IMR-90 (cell line): ENCODE measurements around the gene DZIP3. TPM values are rescaled to one million over a fixed set of nuclear protein-coding genes. Genes with fewer than 3 reads are reported as not detected.

Experiments
- ATAC-seq: fragments of 200-7000 bp; cut with Tn5 transposase; 2 replicates; pipeline ENCODE4 v1.9.1; 2020; ENCODE audit warnings: low read depth, mild to moderate bottlenecking, moderate library complexity
- BruUV-seq: library from RNA; stranded (reverse); fragments of 400-500 nt; replicated peaks from 2 replicates; lab custom pipeline; 2021; lab: Mats Ljungman, UMichigan
- CTCF ChIA-PET: fragments of 300-600 bp; formaldehyde crosslinking; extraction: SDS; loops from one replicate; lab custom pipeline; 2021; ENCODE audit warnings: antibody characterized with exemption; lab: Yijun Ruan, JAX
- POLR2A ChIA-PET: fragments of 300-600 bp; sonication (Branson Sonifier 250); formaldehyde crosslinking; loops from one replicate; lab custom pipeline; 2022; ENCODE audit warnings: antibody characterized with exemption; ENCODE audit not compliant: unreplicated experiment; lab: Charles Lee
- DNase-seq: peaks from one replicate; pipeline ENCODE4 v3.0.0; 2013
- H2AFZ ChIP-seq: replicated peaks from 2 replicates; pipeline ENCODE3; 2013; ENCODE audit warnings: low read length, mild to moderate bottlenecking; ENCODE audit not compliant: poor library complexity
- H2AK5ac ChIP-seq: 2 replicates; pipeline ENCODE4 v1.6.1; 2013; ENCODE audit warnings: low read depth, low read length, inconsistent platforms
- H2AK9ac ChIP-seq: replicated peaks from 2 replicates; pipeline ENCODE3; 2013; ENCODE audit warnings: mild to moderate bottlenecking, low read depth, low read length, moderate library complexity; ENCODE audit not compliant: poor library complexity
- H2BK120ac ChIP-seq: 2 replicates; pipeline ENCODE4 v1.6.1; 2013; ENCODE audit warnings: low read depth, low read length, inconsistent platforms
- H2BK15ac ChIP-seq: 3 replicates; pipeline ENCODE4 v1.6.1; 2013; ENCODE audit warnings: low read depth, low read length, inconsistent platforms
- H2BK20ac ChIP-seq: 2 replicates; pipeline ENCODE4 v1.6.1; 2013; ENCODE audit warnings: low read depth, mild to moderate bottlenecking, inconsistent platforms, low read length, moderate library complexity
- H2BK5ac ChIP-seq: 2 replicates; pipeline ENCODE4 v1.6.1; 2013; ENCODE audit warnings: mild to moderate bottlenecking, low read depth, low read length, inconsistent platforms; ENCODE audit not compliant: poor library complexity, severe bottlenecking
- H3K14ac ChIP-seq: replicated peaks from 2 replicates; pipeline ENCODE4 v1.6.1; 2013; ENCODE audit warnings: low read depth, low read length, inconsistent platforms
- H3K18ac ChIP-seq: 2 replicates; pipeline ENCODE4 v1.6.1; 2013; ENCODE audit warnings: low read depth, low read length, control low read depth
- H3K23ac ChIP-seq: 2 replicates; pipeline ENCODE4 v1.6.1; 2013; ENCODE audit warnings: low read depth, low read length, inconsistent platforms
- H3K27ac ChIP-seq: 2 replicates; pipeline ENCODE4 v1.5.1; 2013; ENCODE audit warnings: mild to moderate bottlenecking, control low read depth, low read length; ENCODE audit not compliant: insufficient read depth
- H3K27me3 ChIP-seq: 2 replicates; pipeline ENCODE4 v1.6.1; 2013; ENCODE audit warnings: low read length; ENCODE audit not compliant: control insufficient read depth, insufficient read depth
- H3K36me3 ChIP-seq: 2 replicates; pipeline ENCODE4 v1.6.1; 2013; ENCODE audit warnings: low read length, mixed read lengths; ENCODE audit not compliant: control insufficient read depth, insufficient read depth
- H3K4ac ChIP-seq: 2 replicates; pipeline ENCODE4 v1.6.1; 2013; ENCODE audit warnings: low read depth, low read length, inconsistent platforms
- H3K4me1 ChIP-seq: 2 replicates; pipeline ENCODE4 v1.6.1; 2013; ENCODE audit warnings: low read length, mixed read lengths; ENCODE audit not compliant: control insufficient read depth, insufficient read depth
- H3K4me2 ChIP-seq: 2 replicates; pipeline ENCODE4 v1.6.1; 2013; ENCODE audit warnings: low read depth, mild to moderate bottlenecking, control low read depth, low read length, moderate library complexity
- H3K4me3 ChIP-seq: 2 replicates; pipeline ENCODE4 v1.5.1; 2013; ENCODE audit warnings: low read depth, mild to moderate bottlenecking, control low read depth, low read length, moderate library complexity; ENCODE audit not compliant: insufficient read depth
- H3K56ac ChIP-seq: 2 replicates; pipeline ENCODE4 v1.6.1; 2013; ENCODE audit warnings: low read length, inconsistent platforms; ENCODE audit not compliant: insufficient read depth; ENCODE audit errors: extremely low read depth
- H3K79me1 ChIP-seq, 2 experiments: 2 replicates each; pipeline ENCODE4 v1.6.1; 2013; ENCODE audit warnings: low read length in 2 of 2, inconsistent platforms in 1 of 2, low read depth in 1 of 2
- H3K9ac ChIP-seq: 2 replicates; pipeline ENCODE4 v1.6.1; 2013; ENCODE audit warnings: low read depth, low read length, control low read depth
- H3K9me1 ChIP-seq: 2 replicates; pipeline ENCODE4 v1.6.1; 2013; ENCODE audit warnings: low read length, inconsistent platforms; ENCODE audit not compliant: insufficient read depth
- H3K9me3 ChIP-seq: 2 replicates; pipeline ENCODE4 v1.6.1; 2013; ENCODE audit warnings: low read length; ENCODE audit not compliant: control insufficient read depth, insufficient read depth
- H4K20me1 ChIP-seq: 2 replicates; pipeline ENCODE4 v1.6.1; 2013; ENCODE audit warnings: low read length, inconsistent platforms; ENCODE audit not compliant: insufficient read depth
- H4K5ac ChIP-seq: 2 replicates; pipeline ENCODE4 v1.6.1; 2013; ENCODE audit warnings: mild to moderate bottlenecking, low read depth, low read length, control low read depth
- H4K8ac ChIP-seq, 2 experiments: 2 replicates each; pipeline ENCODE4 v1.6.1; 2013; ENCODE audit warnings: low read depth in 2 of 2, low read length in 2 of 2, control low read depth in 1 of 2, inconsistent platforms in 1 of 2
- H4K91ac ChIP-seq: 2 replicates; pipeline ENCODE4 v1.6.1; 2013; ENCODE audit warnings: low read depth, low read length, inconsistent platforms; ENCODE audit not compliant: insufficient read depth
- BHLHE40 ChIP-seq: fragments of 150-350 bp; IDR thresholded peaks from 2 replicates; pipeline ENCODE4 v1.6.1; 2016; ENCODE audit warnings: mild to moderate bottlenecking, low read depth, low read length
- CEBPB ChIP-seq: IDR thresholded peaks from 2 replicates; pipeline ENCODE4 v1.6.1; 2012; ENCODE audit warnings: low read depth, low read length, improper control_type of control experiment
- CHD1 ChIP-seq: IDR thresholded peaks from 2 replicates; pipeline ENCODE4 v1.6.1; 2012; ENCODE audit warnings: low read depth, low read length, improper control_type of control experiment
- FOS ChIP-seq: fragments of 150-350 bp; IDR thresholded peaks from 2 replicates; pipeline ENCODE4 v1.6.1; 2016; ENCODE audit warnings: low read depth, low read length
- MXI1 ChIP-seq: IDR thresholded peaks from 2 replicates; pipeline ENCODE4 v1.6.1; 2012; ENCODE audit warnings: low read depth, mild to moderate bottlenecking, low read length, moderate library complexity, borderline replicate concordance
- NFE2L2 ChIP-seq: fragments of 150-350 bp; IDR thresholded peaks from 2 replicates; pipeline ENCODE4 v1.6.1; 2016; ENCODE audit warnings: low read depth, mild to moderate bottlenecking, low read length
- POLR2A ChIP-seq: IDR thresholded peaks from 2 replicates; pipeline ENCODE4 v1.6.1; 2012; ENCODE audit warnings: mild to moderate bottlenecking, low read depth, low read length
- RCOR1 ChIP-seq: IDR thresholded peaks from 2 replicates; pipeline ENCODE4 v1.6.1; 2012; ENCODE audit warnings: mild to moderate bottlenecking, low read length, improper control_type of control experiment; ENCODE audit not compliant: insufficient replicate concordance
- RFX5 ChIP-seq: IDR thresholded peaks from 2 replicates; pipeline ENCODE4 v1.8.0; 2012; ENCODE audit warnings: low read depth, mild to moderate bottlenecking, low read length, moderate library complexity
- WGBS, 2 experiments: methylation state at CpG; one replicate each; pipeline versions ENCODE4 v1.1.5 to v1.1.7; 2013; ENCODE audit warnings: missing lambda C conversion rate in 2 of 2; ENCODE audit not compliant: insufficient read length in 1 of 2; ENCODE audit errors: extremely low coverage in 2 of 2; 5-methylcytosine and 5-hydroxymethylcytosine counted together
- dilution Hi-C: fragments of 300-500 bp; cut with HindIII; formaldehyde crosslinking; loops from one replicate; pipeline ENCODE4 v1.14.3; 2018; ENCODE audit warnings: low sequenced_read_pairs; ENCODE audit not compliant: unreplicated experiment
- in situ Hi-C: fragments of 300-500 bp; cut with MboI; formaldehyde crosslinking; loops from 3 replicates; pipeline ENCODE4 v1.14.3; 2019; ENCODE audit warnings: low sequenced_read_pairs, inconsistent platforms, mixed read lengths
- intact Hi-C: fragments of 100-400 bp; cut with micrococcal nuclease; formaldehyde crosslinking; loops from 2 replicates; pipeline ENCODE4 v1.10.0; 2022
- polyA plus RNA-seq, 3 experiments: library from polyadenylated mRNA; depleted of rRNA; stranded (reverse); fragments of >200 nt; gene quantifications; 2 replicates each; pipeline ENCODE4 v1.2.3, GENCODE V29; 2012; ENCODE audit warnings: low replicate concordance in 1 of 3
- total RNA-seq: library from RNA; depleted of rRNA; stranded (reverse); fragments of >200 nt; gene quantifications from 2 replicates; pipeline ENCODE4 v1.2.3, GENCODE V29; 2012
- TF ChIP-seq, protein P1 (sequence below): fragments of 150-350 bp; IDR thresholded peaks from 2 replicates; pipeline ENCODE4 v1.6.1; 2016; ENCODE audit warnings: low read depth, mild to moderate bottlenecking, low read length, moderate library complexity, borderline replicate concordance
- TF ChIP-seq, protein P2 (sequence below): conservative IDR thresholded peaks from 2 replicates; pipeline ENCODE4 v1.5.1; 2012; ENCODE audit warnings: mild to moderate bottlenecking, low read depth, low read length, improper control_type of control experiment

DZIP3 gene
- total and polyA plus RNA-seq, 2 of the 4 experiments (the other 2 are of a cell fraction), result 7.0 to 9.9 TPM

DNA sequence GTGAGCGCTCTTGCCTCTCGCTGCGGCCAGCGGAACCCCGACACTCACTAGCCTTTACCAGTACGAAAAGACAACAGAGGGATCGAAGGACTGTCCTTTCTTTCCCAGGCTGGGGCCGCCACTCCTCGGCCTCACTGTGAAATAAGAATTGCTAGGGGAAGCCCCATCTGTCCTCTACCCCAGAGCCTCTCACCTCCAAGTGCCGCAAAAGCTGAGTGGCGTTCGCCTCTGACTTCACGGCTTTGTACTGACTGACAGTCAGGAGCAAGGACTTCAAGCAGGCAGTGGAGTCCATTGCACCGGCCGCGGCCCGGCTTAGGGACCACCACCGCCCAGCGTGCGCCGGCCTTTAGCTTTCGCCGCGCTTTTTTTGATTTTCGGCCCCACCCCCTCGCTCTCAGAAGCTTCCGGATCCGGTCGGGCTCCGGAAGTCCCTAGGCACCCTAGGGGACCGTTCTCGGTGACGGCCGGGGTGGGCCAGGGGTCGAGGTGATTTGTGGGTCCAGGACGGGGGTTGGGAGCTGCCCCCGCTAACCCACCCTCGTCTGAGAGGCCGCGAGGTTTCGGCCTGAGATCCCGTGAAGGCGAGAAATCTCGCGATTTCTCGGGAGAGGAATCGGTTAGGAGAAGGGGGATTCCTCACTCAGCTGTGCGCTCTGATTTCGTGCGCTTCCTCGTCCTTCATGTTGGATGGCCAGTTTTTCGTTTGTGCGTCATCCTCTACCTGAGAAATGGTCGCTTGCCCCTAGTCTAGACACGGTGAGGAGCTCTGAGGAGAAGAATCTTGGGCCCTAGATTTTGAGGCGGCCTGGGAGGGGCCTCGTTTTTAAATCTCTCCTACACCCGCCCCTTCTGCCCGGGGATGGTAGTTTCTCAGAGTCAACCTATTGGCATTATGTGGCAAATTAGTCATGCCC is at the start of gene DZIP3, which contains the start of gene CIP2A (continued):
- TF ChIP-seq, protein P1, sequence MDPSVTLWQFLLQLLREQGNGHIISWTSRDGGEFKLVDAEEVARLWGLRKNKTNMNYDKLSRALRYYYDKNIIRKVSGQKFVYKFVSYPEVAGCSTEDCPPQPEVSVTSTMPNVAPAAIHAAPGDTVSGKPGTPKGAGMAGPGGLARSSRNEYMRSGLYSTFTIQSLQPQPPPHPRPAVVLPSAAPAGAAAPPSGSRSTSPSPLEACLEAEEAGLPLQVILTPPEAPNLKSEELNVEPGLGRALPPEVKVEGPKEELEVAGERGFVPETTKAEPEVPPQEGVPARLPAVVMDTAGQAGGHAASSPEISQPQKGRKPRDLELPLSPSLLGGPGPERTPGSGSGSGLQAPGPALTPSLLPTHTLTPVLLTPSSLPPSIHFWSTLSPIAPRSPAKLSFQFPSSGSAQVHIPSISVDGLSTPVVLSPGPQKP, result no peak

GRCh38 chr3:108546247-108546646 is 43.3 kb upstream of the DZIP3 start:
- H2AK9ac ChIP-seq, result no peak overlapping the region
- POLR2A ChIA-PET, result no interaction called here
- H3K9me1 ChIP-seq, result peaks cover 5% of the 10 kb centered on the region; the same call in 1 of the 2 replicates
- no peak overlapping the region for H4K91ac ChIP-seq
- no peaks in the 10 kb centered on the region for H4K20me1 ChIP-seq
- H2AFZ ChIP-seq, result no peak overlapping the region
- peak overlapping the region; percentile 37; the same call in 1 of the 2 replicates for H3K27ac ChIP-seq
- H3K56ac ChIP-seq, result no peak overlapping the region
- H3K4ac ChIP-seq, result no peak overlapping the region
- no peak overlapping the region for H4K5ac ChIP-seq
- no peak overlapping the region for H3K18ac ChIP-seq
- intact Hi-C loops (loop anchor here (10.0 kb wide), 1 partner anchor 321 kb away; the partner anchor contains the start of gene IFT57), in situ Hi-C loops (no loop called here), dilution Hi-C loops (no loop called here)
- CTCF ChIA-PET, result interaction anchor here (0.6 kb wide), 1 partner anchor 38 kb away, joined by 3 read pairs; no protein-coding TSS in a partner anchor
- BruUV-seq, result no TSS peak
- no peak overlapping the region for H3K9ac ChIP-seq
- no peak overlapping the region for H3K4me3 ChIP-seq
- H3K23ac ChIP-seq, result no peak overlapping the region
- peak overlapping the region; percentile 69 for H3K4me2 ChIP-seq
- H2BK20ac ChIP-seq, result no peak overlapping the region
- no peaks in the 10 kb centered on the region for H3K36me3 ChIP-seq
- no peak overlapping the region for H2AK5ac ChIP-seq
- H2BK5ac ChIP-seq, result no peak overlapping the region
- H3K9me3 ChIP-seq, result no peaks in the 10 kb centered on the region
- no peak overlapping the region for H3K14ac ChIP-seq
- ATAC-seq, result peak; percentile 40
- no peaks in the 10 kb centered on the region for H3K27me3 ChIP-seq
- H2BK120ac ChIP-seq, result no peak overlapping the region
- peak; percentile 4 for DNase-seq
- H3K4me1 ChIP-seq, result no peaks in the 10 kb centered on the region
- no CpG with 5 or more reads among the region's 1 CpG for WGBS, 2 experiments
- H4K8ac ChIP-seq, result no peak overlapping the region
- no peak overlapping the region for H2BK15ac ChIP-seq
- peaks cover 0 to 5% of the 10 kb centered on the region in 2 experiments; a peak in 1 of 4 replicates for H3K79me1 ChIP-seq
- TF ChIP-seq CHD1 (no peak), FOS (no peak), BHLHE40 (no peak), RCOR1 (no peak), POLR2A (no peak), MXI1 (no peak), RFX5 (no peak), CEBPB (no peak), NFE2L2 (no peak)
- TF ChIP-seq, protein P2, sequence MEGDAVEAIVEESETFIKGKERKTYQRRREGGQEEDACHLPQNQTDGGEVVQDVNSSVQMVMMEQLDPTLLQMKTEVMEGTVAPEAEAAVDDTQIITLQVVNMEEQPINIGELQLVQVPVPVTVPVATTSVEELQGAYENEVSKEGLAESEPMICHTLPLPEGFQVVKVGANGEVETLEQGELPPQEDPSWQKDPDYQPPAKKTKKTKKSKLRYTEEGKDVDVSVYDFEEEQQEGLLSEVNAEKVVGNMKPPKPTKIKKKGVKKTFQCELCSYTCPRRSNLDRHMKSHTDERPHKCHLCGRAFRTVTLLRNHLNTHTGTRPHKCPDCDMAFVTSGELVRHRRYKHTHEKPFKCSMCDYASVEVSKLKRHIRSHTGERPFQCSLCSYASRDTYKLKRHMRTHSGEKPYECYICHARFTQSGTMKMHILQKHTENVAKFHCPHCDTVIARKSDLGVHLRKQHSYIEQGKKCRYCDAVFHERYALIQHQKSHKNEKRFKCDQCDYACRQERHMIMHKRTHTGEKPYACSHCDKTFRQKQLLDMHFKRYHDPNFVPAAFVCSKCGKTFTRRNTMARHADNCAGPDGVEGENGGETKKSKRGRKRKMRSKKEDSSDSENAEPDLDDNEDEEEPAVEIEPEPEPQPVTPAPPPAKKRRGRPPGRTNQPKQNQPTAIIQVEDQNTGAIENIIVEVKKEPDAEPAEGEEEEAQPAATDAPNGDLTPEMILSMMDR, result no peak
- TF ChIP-seq, protein P1, result no peak
